ENCODE measurements around the gene LRRC4. TPM values are rescaled to one million over a fixed set of nuclear protein-coding genes. Genes with fewer than 3 reads are reported as not detected.

The LRRC4 gene
- 2.2 and 5.7 TPM in 2 replicates for total RNA-seq

DNA sequence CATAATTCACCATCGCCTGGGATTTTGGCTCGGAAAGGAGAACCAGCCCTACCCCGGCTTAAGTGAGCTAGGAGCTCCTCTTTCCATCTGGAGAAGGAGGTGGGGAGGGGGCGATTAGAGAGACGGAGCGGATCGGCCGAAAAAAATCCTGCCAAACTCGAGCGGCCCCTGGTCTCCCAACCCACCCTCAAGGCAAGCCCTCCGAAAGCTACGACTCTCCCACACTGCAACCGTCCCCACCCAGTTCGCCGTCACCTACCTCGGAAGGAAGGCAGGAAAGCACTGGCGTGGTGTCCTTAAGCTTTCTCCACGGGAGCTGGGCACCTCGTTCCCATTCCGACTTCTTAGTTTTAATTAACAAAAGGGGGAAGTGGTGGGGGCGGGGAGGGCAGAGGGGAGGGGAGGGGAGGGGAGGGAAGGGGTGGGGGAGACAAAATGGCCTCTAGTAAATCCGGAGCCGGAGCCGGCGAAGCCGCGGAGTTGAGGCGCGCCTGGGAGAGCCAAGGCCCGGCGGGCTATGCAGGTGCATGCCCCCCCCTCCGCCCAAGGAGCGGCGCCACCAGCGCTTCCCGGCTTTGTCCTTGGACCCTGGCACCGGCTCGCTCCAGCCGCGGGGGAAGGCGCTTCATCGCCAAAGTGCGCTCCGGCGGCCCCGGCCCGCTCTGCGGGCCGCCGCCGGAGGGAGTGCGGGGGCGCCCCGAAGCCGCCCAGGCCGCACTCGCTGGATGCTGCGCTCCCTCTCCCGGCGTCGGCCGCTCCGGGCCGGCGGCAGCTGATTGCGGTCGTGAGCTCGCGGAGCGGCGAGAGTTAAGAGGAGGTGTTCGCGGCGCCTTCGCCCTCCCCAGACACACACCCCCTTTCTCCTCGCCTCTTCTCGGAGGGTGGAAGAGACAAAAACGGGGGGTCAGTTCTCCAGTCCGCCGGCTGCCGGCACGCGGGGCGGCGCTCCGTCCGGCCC lies at the start of gene LRRC4:
TSS of gene LRRC4 (minus strand) at position 784 of the 958 bp plus-strand sequence. CDS start 797 bp downstream, outside the sequence.
- peaks cover 22% of the 10 kb centered on the region for H3K27me3 Mint-ChIP-seq
- peaks cover 7% of the 10 kb centered on the region for H3K4me1 Mint-ChIP-seq
- intact Hi-C loops (cut with micrococcal nuclease), result no loop called here
- H3K27ac Mint-ChIP-seq, result peak within 1 kb of the TSS; percentile 65
- peak within 1 kb of the TSS; percentile 82 for H3K4me3 Mint-ChIP-seq
- DNase-seq, result peak; percentile 77
- peaks cover 22% of the 10 kb centered on the region for H3K36me3 Mint-ChIP-seq (ENCODE audit: low read depth)
- no peaks in the 10 kb centered on the region for H3K9me3 Mint-ChIP-seq

DNA sequence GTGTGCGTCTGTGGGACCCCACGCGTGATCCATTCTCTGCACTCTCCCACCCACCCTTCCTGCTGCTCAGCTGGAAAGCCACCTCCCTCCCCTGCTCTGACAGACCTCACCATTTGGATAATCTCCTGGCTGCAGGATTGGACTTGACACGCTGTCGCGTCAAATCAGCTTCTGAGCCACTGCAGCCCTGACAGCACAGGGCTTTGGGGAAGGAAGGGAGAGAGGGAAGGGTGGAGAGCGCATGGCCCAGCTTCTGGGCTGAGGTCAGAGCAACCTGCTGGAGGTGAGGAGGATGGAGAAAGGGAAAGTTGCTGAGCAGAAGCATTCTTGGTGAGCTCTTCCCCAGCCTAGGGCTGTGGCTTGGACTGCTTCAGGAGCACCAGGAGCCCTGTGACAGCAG lies 48.9 kb upstream of the LRRC4 start:
- Mint-ChIP-seq H3K27ac (no peak overlapping the region), H3K27me3 (no peaks in the 10 kb centered on the region), H3K9me3 (no peaks in the 10 kb centered on the region), H3K4me1 (no peaks in the 10 kb centered on the region), H3K4me3 (no peak overlapping the region), H3K36me3 (ENCODE audit: low read depth) (peaks cover 16% of the 10 kb centered on the region)
- DNase-seq, result no peak
- intact Hi-C loops (cut with micrococcal nuclease), result no loop called here

DNA sequence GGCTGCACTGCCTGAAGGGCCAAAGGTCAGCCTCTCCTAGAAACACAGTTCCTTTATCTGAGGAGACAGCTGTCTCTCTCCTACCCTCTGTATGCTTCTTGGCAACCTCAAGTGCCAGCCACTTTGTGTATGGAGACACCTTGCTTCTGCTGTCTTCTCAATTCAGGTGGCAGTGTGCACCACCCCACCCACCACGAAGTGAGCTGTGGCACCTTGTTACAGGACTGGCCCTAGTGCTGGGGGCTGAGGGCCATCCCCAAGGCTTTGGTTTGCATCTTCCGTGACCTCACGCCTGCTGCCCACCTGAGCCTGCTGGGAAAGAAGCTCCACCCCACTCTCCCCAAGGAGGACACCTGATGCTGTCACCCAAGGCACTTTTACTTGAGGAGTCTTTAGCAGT lies 47.1 kb upstream of the LRRC4 start:
- Mint-ChIP-seq H3K4me1 (no peaks in the 10 kb centered on the region), H3K4me3 (no peak overlapping the region), H3K9me3 (no peaks in the 10 kb centered on the region), H3K27ac (no peak overlapping the region), H3K36me3 (ENCODE audit: low read depth) (peaks cover 12% of the 10 kb centered on the region), H3K27me3 (no peaks in the 10 kb centered on the region)
- intact Hi-C loops (cut with micrococcal nuclease), result no loop called here
- no peak for DNase-seq

DNA sequence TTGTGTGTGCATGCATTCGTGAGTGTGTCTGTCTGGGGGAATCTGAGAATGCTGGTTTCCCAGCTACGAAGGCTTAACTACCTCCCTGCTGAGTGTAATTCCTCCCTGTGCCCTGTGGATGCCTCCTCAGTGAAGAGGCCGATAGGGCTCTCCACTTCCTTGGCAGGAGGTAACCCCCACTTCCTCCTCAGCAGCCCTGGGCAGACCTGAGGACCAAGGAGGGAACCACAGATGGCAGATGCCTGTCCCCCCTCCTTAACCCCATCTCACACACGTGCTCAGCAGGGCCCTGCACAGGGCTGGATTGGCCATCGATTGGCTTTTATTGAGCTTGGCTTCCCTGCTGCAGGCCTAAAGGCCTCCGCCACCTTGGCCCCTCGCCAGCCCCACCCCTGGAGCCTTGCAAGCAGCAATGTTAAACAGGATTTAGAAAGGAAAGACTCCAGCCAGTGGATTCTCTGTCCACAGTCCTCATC lies 45.6 kb upstream of the LRRC4 start:
- no peaks in the 10 kb centered on the region for H3K27me3 Mint-ChIP-seq
- intact Hi-C loops (cut with micrococcal nuclease), result no loop called here
- H3K9me3 Mint-ChIP-seq, result no peaks in the 10 kb centered on the region
- peaks cover 10% of the 10 kb centered on the region for H3K36me3 Mint-ChIP-seq (ENCODE audit: low read depth)
- H3K4me3 Mint-ChIP-seq, result no peak overlapping the region
- DNase-seq, result no peak
- no peaks in the 10 kb centered on the region for H3K4me1 Mint-ChIP-seq
- no peak overlapping the region for H3K27ac Mint-ChIP-seq

- H3K27ac Mint-ChIP-seq, result no peak overlapping the region
- H3K4me3 Mint-ChIP-seq, result no peak overlapping the region
These were observed 45.1 kb upstream of the LRRC4 start for GRCh38 chr7:128076196-128076795.

DNA sequence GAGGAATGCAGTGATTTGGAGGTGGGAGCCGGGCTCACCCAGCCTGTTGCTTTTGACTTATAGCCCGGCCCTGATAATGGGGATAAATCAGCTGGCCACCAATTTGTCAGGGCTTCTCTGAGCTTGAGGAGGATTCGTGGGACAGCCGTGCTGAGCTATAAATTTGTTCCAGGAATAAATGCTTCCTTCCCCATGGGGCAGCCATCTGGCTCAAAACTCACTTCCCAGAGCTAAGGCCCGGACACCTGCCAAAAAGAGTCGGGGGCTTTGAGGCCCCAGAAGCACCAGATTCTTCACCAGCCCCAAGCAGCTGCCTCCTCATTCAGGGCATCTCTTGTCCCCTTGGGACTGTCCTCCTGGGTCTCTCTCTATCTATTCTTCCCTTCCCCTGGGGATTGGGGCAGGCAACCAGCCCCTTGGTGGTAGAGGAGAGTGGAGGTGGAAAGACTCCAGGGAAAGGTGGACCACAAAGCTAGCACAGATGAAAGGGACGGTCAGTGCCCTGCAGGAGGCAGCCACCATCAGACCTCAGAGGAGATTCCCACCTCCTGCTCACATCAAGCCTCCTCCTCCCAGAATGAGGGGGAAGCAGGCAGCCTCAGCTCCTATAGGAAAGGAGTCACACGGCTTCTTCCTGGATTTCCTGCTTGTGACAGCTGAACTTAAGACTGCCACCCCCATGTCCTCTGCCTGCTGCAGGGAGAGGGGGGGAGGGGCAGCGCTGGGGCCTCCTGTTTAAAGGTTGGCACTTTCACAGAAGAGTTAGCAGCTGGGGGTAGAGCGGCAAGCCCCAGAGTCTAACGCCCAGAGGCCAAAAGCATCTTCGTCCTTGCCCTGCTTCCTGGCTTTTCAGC lies 44.2 kb upstream of the LRRC4 start:
- Mint-ChIP-seq H3K27ac (no peak overlapping the region), H3K4me1 (peaks cover 10% of the 10 kb centered on the region), H3K4me3 (no peak overlapping the region), H3K27me3 (no peaks in the 10 kb centered on the region), H3K9me3 (no peaks in the 10 kb centered on the region), H3K36me3 (ENCODE audit: low read depth) (peaks cover 5% of the 10 kb centered on the region)
- DNase-seq, result no peak
- intact Hi-C loops (cut with micrococcal nuclease), result no loop called here

More at GRCh38 chr7:128076196-128076795, 45.1 kb upstream of the LRRC4 start:
- Mint-ChIP-seq H3K9me3 (no peaks in the 10 kb centered on the region), H3K4me1 (peaks cover 3% of the 10 kb centered on the region), H3K36me3 (ENCODE audit: low read depth) (peaks cover 7% of the 10 kb centered on the region), H3K27me3 (no peaks in the 10 kb centered on the region)
- DNase-seq, result no peak
- intact Hi-C loops (cut with micrococcal nuclease), result no loop called here

GRCh38 chr7:128074736-128075135 lies 43.5 kb upstream of the LRRC4 start:
- no peak for DNase-seq
- Mint-ChIP-seq H3K4me1 (peaks cover 14% of the 10 kb centered on the region), H3K27ac (no peak overlapping the region), H3K9me3 (no peaks in the 10 kb centered on the region), H3K27me3 (no peaks in the 10 kb centered on the region), H3K4me3 (no peak overlapping the region), H3K36me3 (ENCODE audit: low read depth) (peaks cover 3% of the 10 kb centered on the region)
- intact Hi-C loops (cut with micrococcal nuclease), result no loop called here

- no peak for DNase-seq
- H3K9me3 Mint-ChIP-seq, result no peaks in the 10 kb centered on the region
- H3K4me1 Mint-ChIP-seq, result peaks cover 14% of the 10 kb centered on the region
- H3K27ac Mint-ChIP-seq, result no peak overlapping the region
- no peaks in the 10 kb centered on the region for H3K27me3 Mint-ChIP-seq
- no peak overlapping the region for H3K4me3 Mint-ChIP-seq
- intact Hi-C loops (cut with micrococcal nuclease), result no loop called here
- H3K36me3 Mint-ChIP-seq (ENCODE audit: low read depth), result peaks cover 3% of the 10 kb centered on the region
These were observed 43.1 kb upstream of the LRRC4 start for GRCh38 chr7:128074336-128074735.

DNA sequence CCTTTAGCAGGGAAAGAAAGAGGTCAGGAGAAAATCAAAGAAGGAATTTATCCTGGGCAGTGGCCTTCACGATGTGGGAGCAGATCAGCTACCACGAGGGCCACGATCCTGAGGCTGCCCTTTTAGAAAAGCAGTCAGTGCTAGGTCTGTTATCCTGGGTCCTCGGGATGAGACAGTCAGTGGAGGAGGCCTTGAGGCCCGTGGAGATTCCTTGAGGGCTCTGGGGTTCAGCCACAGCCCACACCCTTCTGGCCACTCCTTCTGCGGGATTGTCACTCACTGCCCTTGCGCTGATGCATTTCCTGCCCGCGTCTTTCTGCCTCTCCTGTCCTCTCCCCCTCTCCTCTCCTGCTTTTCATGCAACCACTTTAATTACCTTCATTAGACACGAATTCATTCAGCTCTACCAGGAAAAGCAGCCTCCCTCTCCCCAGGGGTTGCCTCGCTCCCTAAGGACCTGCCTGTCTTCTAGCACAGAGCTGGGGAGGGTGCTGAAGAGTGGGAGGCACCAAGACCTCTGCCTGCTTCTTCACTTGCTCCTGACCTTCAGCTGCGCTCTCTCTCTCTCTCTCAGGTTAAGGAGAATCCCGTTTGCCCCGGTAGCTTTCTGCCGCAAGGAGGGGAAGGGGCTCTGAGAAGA lies 42.6 kb upstream of the LRRC4 start:
- no peak overlapping the region for H3K27ac Mint-ChIP-seq

GRCh38 chr7:128071801-128072200 lies 40.6 kb upstream of the LRRC4 start:
- Mint-ChIP-seq H3K9me3 (no peaks in the 10 kb centered on the region), H3K36me3 (ENCODE audit: low read depth) (no peaks in the 10 kb centered on the region), H3K4me1 (peaks cover 16% of the 10 kb centered on the region), H3K4me3 (no peak overlapping the region), H3K27ac (no peak overlapping the region), H3K27me3 (no peaks in the 10 kb centered on the region)
- intact Hi-C loops (cut with micrococcal nuclease), result no loop called here
- DNase-seq, result no peak

More for the DNA sequence above, 42.6 kb upstream of the LRRC4 start:
- no peak overlapping the region for H3K4me3 Mint-ChIP-seq
- peaks cover 14% of the 10 kb centered on the region for H3K4me1 Mint-ChIP-seq
- H3K9me3 Mint-ChIP-seq, result no peaks in the 10 kb centered on the region
- no peaks in the 10 kb centered on the region for H3K27me3 Mint-ChIP-seq
- no peak for DNase-seq
- H3K36me3 Mint-ChIP-seq (ENCODE audit: low read depth), result peaks cover 3% of the 10 kb centered on the region
- intact Hi-C loops (cut with micrococcal nuclease), result no loop called here

GRCh38 chr7:128071376-128071775 lies 40.1 kb upstream of the LRRC4 start:
- peaks cover 16% of the 10 kb centered on the region for H3K4me1 Mint-ChIP-seq
- H3K4me3 Mint-ChIP-seq, result no peak overlapping the region
- DNase-seq, result no peak
- H3K36me3 Mint-ChIP-seq (ENCODE audit: low read depth), result no peaks in the 10 kb centered on the region
- H3K9me3 Mint-ChIP-seq, result no peaks in the 10 kb centered on the region
- no peak overlapping the region for H3K27ac Mint-ChIP-seq
- intact Hi-C loops (cut with micrococcal nuclease), result no loop called here
- H3K27me3 Mint-ChIP-seq, result no peaks in the 10 kb centered on the region

DNA sequence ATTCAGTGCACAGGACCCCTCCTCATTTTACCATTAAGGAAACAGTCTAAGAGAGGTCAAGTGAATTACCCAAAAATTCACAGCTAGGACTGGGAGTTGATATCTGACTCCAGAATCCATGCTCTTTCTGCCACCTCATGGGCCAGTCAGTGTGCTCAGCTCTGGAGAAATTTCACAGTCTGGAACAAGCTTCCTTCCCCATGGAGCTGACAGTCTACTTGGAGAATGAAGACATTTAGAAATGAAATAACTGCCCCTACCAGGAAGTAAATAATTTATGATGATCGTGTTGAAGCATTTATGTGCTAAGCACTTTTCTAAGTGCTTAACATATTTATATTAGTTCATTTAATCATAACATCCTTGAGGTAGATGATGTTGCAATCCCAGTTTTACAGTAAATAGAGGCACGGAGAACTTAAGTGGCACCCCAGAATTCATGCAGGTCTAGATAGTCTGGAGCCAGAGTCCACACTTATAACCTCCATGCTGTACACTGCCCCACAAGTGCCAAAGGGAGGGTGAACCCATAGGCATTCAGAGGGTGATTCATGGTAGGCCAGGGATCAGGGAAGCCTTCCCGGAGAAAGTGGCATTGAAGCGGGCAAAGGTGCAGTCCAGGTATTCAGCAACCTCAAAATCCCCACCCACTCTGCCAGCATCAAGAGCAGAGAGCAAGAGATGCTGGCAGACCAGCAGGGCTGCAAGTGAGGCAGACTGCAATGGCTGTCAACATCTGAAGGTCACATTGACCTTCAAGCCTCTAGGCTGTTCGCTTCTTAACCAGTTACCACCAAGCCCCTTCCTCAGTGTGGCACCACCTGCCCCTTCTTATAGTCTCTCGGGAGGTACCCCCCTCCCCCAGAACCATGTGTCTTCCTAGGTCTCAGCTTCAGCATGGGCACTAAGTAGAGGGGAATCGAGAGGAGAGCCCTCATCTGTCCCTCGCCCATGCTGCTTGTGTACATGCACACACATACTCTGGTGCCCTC lies 38.4 kb upstream of the LRRC4 start:
- H3K36me3 Mint-ChIP-seq (ENCODE audit: low read depth), result no peaks in the 10 kb centered on the region
- no peak for DNase-seq
- no peaks in the 10 kb centered on the region for H3K9me3 Mint-ChIP-seq
- no peak overlapping the region for H3K27ac Mint-ChIP-seq
- intact Hi-C loops (cut with micrococcal nuclease), result no loop called here
- H3K27me3 Mint-ChIP-seq, result no peaks in the 10 kb centered on the region
- H3K4me3 Mint-ChIP-seq, result no peak overlapping the region
- H3K4me1 Mint-ChIP-seq, result peaks cover 16% of the 10 kb centered on the region
